Stimulated activated CD8-positive, alpha-beta memory T cell treated with anti-CD3 and anti-CD28 coated beads, Interleukin-12 subunit alpha, Interleukin-12 subunit beta, amount 100 ng/mL, for 24 hours (primary cell): Measurements from ENCODE around the gene SPOCK1.

Experiments
- DNase-seq: peaks from one replicate; pipeline ENCODE4 v3.0.0-alpha.2; 2020; ENCODE audit errors: extremely low read depth

SPOCK1 gene

DNA sequence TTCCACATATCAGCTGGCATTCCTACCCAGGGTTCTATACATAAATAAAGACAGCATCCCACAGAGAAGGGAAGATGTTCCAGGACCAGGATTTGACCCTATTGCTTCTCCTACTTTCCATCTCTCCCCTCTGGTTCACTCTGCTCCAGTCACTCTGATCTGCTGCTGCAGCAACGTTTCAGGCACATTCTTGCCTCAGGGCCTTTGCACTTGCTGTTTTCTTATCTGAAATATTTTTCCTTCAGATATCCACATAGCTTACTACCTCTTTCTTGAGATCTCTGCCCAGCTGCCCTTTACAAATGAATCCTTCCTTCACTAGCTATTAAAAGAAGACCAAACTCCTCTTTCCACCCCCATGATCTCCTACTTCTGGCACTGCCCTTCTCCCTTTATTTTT lies 204.5 kb downstream of the SPOCK1 start:
- DNase-seq: no peak

DNA sequence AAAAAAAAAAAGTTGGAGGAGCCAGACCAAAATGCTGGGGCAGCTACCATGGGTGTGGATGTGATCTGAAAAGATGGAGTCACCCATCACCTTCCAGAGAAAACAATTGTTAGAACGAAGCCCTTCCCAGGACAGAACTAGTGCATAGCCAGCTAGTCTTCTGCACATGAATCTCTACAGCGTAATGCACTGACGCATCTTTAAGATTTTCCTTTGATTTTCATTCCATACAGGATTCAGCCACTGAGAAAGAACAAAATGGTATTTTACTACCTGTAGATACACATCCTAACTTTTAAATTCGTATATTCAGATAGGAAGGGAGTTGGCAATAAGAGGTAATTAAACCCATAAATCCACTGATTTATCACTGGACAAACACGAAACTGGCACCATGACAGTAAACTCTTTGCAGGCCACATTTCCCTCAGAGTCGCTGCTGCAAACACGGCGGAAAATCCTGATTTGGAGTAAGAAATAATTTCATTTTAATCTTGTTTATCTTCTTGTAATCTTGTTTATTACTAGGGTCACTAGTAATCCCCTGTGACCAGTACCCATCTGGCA lies 206.6 kb downstream of the SPOCK1 start:
- DNase-seq: no peak

DNA sequence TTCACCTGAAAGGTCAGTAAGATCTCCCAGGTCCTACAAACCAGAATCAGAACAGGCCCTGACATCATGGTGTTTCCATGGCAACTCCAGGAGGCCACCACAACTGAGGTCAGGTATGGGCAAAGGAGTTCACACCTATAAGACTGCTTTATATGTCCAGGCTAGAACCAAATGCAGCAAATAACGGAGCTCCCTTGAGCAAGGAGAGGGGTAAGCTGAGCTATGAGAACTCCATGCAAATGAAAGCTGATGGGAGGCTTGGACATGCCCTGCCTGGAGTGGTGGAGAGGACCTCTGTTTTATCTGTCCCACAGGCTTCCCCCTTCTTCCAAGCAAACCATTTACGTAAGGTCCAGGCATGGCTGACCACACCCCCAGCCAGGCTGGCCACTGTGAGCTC lies 207.7 kb downstream of the SPOCK1 start:
- DNase-seq: no peak

DNA sequence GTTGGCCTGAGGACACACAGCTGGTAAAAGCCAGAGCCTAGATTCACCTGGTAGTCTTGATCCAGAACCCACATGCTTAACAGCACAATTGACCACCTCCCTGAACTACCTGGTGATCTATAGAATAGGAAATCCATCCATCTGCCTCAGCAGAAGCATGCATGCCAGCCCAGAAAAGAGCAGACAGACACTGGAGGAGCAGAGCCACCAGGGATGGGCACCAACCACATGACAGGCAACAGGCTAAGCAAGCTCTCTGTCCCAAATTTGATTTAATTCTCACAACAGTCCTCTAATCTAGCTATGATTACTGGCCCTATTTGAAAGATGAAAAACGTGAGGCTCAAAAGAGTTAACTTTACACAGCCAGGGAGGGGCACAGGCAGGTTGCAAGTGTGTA lies 208.1 kb downstream of the SPOCK1 start:
- no peak for DNase-seq

DNA sequence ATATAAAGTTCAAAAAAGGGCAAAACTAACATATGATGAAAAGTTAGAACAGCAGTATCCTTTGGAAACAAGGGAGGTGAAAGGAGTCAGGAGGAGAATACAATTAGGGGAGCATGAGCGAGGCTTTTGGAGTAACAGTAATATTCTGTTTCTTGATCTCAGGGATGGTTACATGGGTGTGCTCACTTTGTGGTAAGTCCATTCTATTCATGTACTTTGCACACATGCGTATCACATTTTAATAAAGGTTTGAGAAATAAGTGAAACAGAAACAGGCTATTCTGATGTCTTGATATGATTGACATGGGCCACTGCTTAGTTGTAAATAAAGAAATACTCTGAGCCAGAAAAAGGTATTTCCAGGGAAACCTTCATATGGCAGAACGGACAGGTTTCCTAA lies 208.8 kb downstream of the SPOCK1 start:
- no peak for DNase-seq

DNA sequence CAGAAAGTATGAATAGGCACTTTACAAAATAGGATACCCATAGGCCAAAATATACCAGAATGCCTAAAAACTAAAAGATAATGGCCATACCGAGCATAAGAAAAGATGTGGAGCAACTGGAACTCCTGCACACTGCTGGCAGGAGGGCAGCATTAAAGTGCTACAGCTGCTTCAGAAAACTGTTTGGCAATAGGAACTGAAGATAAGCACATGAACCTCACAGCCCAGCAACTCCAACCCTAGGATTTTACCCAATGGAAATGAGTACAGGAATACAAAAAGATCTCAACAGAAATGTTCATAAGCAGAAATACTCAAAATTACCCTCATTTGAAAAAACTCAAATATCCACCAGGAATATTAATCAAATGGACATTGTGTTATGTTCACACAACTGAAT lies 209.3 kb downstream of the SPOCK1 start:
- DNase-seq: no peak

DNA sequence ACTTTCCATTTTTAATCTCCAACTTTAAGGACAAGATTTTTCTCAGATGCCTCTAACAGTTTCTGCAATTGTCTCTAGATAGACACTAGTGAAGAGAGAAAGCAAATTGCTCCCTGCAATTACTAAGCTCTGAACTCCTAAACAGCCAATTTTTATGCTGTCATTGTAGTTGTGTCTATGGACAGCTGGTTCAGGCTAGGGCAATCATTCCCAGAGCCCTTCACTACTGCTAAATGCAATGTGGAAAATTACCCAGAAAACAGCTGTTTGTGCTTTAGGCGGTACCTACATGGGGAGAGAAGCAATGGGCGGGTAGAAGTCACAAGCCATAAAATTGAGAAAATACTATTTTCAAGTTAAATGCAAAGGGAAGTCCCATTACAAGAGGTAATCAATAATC lies 211.6 kb downstream of the SPOCK1 start:
- DNase-seq: no peak

DNA sequence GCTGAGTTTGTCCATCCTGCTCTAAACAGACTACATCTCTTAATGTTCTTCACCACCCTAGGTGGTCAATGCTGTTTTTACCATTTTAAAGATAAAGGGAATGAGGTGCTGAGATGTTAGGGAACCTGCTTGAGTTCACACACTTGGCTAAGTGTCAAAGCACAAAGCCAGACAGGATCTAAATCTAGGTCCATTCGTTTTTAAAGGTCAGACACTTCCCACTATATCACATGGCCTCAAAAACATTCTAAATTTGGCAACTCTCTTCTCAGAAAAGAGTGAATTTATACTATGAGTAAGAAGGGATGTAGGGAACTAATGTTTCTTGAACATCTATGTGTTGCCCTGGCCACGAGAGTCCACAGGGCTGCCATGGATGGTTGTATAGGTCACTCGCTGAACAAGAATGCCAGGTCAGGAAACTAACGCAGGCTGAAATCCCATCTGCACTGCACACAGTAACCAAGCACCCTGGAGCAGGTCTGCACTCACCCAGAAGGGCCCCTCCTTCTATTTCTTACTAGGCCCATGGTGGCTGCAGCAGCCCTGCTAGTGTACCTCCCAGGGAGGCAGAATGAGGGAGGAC lies 213.0 kb downstream of the SPOCK1 start:
- DNase-seq: no peak

DNA sequence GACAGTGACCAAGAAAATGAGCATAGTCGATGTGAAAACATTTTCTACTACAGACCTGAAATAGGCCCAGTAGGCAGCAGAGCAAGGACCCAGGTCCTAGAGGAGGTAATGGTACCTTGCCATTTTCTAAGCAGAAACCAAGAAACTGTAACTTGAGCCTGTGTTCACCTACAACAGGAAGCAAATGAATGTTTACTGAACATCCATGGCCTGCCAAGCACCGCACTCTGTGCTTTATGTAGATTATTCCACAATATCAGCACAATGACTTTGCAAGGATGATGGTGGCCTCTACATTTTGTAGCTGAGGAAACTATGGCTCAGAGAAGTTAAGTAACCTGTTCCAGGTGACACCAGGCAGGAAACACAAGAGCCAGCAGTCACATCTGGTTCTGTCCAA lies 215.3 kb downstream of the SPOCK1 start:
- no peak for DNase-seq

DNA sequence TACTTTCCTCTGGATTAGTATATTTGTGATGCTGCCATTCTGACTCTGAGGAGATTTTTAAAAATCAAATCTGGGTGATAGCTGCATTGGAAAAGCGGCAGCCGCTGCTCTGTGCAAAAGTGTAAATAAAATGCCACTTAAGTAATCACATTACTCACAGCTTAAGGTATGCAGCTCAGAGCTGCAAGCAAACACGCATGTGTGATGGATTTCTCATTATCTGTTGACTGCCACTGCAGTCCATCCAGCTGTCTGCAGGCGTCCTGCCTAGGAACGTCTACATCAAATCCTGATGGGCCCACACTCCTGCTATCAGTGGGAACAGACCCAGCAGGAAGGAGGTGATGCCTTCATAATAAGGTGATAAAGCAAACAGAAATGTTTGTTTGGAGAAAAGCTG lies 216.9 kb downstream of the SPOCK1 start:
- DNase-seq: no peak

DNA sequence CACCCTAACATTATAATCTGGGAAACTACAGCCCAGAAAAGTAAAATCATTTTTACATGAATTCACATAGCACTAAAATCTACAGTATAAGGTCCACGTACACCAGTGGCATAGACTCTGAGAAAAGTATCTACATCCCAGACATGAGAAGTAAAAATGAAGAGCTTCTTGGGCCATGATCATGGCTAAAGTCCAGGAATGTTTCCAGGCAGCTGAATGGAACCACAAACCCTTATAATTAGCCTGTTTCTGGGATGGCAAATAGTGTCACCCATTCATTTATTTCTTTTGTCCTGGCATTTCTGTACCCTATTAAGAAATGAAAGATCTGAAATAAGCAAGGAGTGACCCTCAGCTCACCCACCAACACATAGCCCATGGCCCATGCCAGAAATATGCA lies 217.9 kb downstream of the SPOCK1 start:
- DNase-seq: no peak

DNA sequence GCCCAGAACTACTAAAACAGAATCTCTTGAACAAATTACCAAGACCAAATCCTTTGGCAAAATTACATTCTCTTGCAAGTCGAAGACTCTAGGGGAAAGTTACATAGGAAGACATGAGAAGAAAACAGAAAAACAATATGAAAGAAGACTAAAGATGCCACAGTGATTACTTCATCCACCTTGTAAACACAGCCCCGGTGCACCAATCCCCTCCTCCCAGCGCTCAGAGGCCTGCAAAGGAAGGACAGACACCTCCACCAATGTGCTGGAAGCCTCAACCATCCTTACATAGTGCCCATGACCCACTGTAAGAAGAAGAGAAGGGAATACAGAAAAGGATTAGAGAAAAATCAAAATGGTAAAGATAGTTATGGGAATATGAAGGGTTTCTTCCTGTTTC lies 218.5 kb downstream of the SPOCK1 start:
- DNase-seq: no peak

DNA sequence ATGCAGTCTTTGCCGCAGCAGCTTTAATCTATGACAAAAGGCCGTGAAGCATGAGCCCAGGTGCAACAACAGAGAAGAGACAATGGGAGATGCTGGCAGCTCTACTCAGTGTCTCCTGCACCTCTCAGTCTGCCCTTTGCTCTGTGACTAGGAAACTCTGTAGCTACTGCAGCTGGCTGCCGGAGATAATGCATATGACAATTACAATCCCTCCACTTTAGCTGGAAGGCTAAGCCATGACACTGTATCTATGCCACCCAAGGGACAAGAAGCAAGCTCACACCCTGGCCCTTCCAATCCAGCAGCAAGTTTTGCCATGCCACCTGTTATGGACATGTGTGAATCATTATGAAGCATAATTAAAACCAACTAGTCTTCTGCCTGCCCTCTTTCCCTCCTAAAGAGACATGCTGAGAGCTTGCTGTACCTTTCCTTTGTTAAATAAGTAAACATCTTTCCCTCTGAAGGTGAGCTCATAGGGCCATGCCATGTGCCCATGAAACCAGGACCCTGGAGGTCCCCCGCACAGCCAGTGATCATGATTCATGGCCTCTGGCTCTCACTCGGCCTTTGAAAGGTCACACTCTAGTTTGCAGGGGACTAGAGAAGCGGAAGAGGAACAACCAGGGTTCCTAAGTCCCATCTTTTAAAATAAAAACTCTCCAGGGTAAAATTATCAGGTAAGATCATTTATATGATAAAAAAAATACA lies 219.4 kb downstream of the SPOCK1 start:
- no peak for DNase-seq

DNA sequence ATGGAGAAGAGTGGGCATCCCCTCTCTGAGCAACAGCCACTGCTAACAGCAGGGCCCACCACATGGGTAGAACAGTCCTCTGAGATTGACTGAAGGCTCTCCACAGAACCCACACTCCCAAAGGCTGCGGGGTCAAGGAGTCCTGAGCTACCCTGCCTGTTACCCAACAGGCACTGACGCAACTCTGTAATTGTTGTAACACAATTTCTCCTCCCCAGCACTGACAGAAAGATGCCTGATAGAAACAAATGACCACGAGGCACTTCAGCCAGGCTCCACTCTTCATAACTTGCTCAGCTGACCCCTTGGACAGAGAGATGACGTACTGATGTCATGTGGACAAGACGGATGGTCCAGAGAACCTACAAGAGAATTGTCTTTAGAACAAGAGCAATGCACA lies 220.7 kb downstream of the SPOCK1 start:
- no peak for DNase-seq

DNA sequence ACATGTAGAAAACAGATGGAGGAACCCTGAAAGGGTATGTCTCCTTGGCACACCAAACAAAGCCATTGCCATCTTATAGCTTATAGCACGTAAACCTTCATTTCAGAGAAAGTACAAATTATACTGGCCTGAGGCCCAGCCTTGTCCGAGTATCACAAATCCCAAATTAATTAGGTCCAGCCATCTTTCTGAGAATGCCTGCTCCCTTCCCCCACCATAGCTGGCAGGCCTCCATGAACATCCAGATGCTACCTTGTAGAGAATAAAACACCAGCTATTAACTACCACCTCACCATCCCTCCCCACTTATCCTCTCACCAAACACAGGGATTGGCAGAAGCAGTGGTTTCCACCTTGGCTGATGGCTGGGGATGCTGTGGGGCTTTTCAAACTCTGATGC lies 224.0 kb downstream of the SPOCK1 start:
- no peak for DNase-seq

DNA sequence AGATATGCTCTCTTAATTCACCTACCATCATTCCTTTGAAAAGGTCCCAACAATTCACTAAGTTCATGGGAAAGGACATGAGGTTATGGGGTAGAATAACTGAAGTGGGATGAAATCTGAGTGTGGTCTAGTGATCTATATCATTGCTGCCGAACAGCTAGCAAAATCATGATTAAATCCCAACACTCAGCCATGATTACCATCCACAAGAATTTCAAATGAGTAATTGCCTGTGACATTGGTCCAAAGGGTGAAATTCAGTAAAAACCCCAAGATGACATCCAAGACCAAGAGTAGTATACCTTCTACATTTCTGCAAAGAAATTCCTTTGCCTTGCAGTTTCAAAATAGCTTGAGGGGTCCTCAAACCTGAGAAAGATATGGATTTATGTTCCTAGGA lies 225.6 kb downstream of the SPOCK1 start:
- DNase-seq: no peak

DNA sequence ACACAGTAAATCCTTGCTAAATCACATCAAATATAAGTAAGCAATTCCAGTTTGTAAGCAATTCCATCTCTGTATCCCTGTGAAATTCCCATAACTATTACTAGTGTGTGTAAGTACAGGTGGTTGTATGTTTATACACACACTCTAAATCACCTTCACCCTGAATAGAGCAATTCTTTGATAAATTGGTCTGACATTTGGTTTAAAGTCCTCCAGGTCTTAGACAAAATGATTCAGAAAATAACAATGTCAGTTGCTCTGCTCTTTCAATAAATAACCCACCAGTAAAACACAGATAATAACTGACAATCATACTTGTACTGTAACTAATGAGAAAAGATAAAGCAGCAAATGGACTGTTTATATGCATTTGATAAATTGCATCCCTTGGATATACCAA lies 226.3 kb downstream of the SPOCK1 start:
- DNase-seq: no peak

DNA sequence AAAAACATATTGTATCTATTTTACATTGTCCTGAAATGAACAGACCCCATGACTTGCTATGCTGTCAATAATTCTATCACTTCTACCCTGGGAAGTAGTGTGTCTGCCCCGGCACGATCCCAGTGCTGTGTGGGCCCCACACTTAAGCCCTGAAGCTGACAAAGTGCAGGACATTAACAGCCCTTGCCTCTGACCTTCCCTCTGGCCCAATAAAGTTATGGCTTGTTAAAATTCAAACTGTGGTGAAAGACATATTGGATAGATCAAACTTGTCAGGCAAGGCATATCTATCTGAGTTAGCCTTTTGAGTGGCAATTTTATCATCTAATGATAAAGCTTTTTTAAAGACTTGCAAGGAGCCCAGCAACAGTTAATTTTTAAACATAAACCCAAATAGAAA lies 229.2 kb downstream of the SPOCK1 start:
- no peak for DNase-seq

DNA sequence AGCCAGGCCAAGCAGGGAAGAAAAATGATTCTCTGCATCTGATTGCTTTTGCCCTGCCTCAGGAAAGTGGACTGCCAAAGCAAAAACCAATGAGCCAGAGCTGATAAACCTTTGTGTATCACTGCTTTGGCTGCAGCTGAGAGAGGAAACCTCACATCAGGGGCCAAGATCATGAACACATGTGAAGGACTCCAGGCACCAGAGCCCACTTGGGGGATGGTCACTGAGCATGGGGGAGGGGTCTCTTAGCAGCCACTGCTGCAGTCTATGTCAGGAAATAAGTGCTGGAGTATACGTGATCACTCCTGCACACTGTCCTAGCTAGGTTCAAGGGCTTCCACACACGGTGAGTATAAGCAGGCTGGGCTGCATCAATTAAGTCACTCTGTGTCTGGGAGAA lies 229.9 kb downstream of the SPOCK1 start:
- DNase-seq: no peak

DNA sequence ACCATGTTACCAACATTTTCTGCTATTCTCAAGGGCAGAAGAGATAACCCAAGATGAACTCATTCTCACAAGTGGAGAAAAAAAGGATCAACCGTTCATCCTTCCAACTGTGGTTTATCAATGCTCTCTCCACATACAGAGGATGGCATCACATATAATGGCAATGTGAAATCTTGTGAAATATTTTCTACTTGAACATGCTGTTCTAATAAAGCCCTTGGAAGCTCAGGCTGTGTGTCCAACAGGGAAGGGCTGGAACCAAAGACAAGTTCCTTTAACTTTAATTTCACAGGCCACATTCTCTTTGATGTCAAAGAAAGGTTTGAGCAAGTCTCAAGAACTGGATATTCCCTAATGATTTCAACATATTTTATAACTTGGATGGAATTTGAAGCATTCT lies 230.5 kb downstream of the SPOCK1 start:
- no peak for DNase-seq

DNA sequence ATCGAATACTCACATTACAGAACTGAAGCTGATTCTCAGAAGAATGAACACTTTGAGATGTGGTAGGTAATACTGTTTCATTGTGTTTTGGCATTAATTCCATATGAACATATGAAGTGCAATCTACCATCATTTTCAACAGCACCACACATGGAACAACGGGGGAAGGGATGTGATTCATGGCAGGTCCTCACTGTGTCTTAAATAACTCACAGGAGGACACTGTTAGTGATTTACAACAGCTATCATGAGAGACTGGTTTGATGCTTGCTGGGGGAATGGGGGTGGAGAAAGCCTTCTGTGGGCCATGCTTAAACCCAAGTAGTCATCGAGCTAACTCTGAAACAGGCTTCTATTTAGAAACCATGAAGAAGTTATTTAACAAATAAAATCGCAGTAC lies 232.9 kb downstream of the SPOCK1 start:
- no peak for DNase-seq

DNA sequence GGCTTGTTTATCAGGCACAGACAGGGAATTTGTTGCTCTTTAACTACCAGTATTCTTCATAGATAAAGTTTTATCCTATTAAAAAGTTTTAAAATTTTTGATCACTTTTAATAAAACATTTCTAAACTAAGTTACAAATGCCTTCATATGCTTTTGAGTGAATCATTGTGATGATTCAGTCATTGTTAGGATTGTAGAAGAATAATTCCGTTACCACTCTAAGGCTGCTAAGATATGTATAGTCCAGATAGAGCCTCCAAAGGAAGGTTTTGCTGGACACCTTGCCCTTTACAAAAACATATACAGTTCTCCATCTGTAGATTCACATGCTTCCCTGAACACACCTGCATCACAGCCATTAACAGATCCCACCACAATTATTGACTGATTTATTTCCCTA lies 233.7 kb downstream of the SPOCK1 start:
- DNase-seq: no peak

DNA sequence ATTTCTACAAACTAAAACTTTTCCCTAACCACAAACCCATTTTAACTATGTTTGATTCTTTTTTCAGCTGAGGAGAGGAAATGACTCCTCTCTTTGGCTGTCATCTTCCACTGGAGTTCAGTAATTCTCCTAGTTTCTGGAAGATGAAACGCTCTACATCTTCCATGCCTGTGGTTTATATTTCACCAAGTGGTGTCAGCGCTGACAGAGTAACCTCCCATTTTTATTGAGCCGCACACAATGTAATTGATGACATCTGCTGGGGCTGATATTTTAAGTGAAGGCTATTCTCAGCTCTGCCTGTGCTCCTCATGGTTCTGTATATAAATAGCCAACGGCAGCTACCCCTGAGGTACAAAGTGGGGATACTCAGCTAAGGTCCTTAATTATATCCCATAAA lies 234.6 kb downstream of the SPOCK1 start:
- no peak for DNase-seq

DNA sequence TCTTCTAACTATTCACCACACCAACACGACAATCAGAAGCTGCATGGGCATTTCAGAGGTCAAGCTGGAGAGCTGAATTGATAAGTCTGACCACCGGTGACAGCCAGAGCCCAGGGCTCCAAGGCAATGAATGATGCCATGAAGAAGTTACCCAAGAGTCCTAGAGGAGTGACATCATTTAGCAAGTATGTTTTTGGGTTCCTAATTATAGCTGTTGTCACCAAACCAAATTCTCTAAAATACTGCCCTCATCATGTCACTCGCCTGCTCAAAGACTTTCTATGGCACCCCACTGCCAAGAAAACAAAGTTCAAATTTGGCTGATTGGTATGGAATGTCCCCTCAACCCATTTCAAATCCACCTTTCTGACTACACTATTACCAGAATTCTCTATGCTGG lies 235.1 kb downstream of the SPOCK1 start:
- no peak for DNase-seq
